Heart left ventricle (tissue), 16 donors: ENCODE data around the gene TMCO5A. TPM values are rescaled to one million over a fixed set of nuclear protein-coding genes. Genes with fewer than 3 reads are reported as not detected.
"Not testable (repeated sequence)": the region's sequence is repeated elsewhere in the genome, so short reads cannot be mapped to it uniquely, and the experiment has no call there.

ENCODE experiments used
- ATAC-seq, 4 donors: fragments of 200-7000 bp; cut with Tn5 transposase; one replicate each; pipeline ENCODE4 v1.9.1; 2020 to 2022; ENCODE audit warnings: moderate library complexity in 4 of 4, mild to moderate bottlenecking in 3 of 4, moderate number of reproducible peaks in 1 of 4
- DNase-seq, 5 donors: peaks; one replicate each; pipeline ENCODE4 v3.0.0-alpha.2; 2020
- H3K27ac ChIP-seq, 12 donors: fragments of 200-600 bp; sonication (generic) in 4 of 12; one replicate each; pipeline versions ENCODE4 v1.5.0 to v1.8.0; 2016 to 2022; ENCODE audit warnings: mild to moderate bottlenecking in 2 of 12
- H3K27me3 ChIP-seq, 9 donors: fragments of 200-600 bp; sonication (generic) in 2 of 9; one replicate each; pipeline versions ENCODE4 v1.5.1 to v1.8.0; 2016 to 2022; ENCODE audit warnings: mild to moderate bottlenecking in 3 of 9
- H3K36me3 ChIP-seq, 9 donors: fragments of 200-600 bp; sonication (generic) in 2 of 9; one replicate each; pipeline versions ENCODE4 v1.5.0 to v1.8.0; 2018 to 2022; ENCODE audit warnings: mild to moderate bottlenecking in 2 of 9
- H3K4me1 ChIP-seq, 12 donors: fragments of 200-600 bp; sonication (generic) in 4 of 12; one replicate each; pipeline versions ENCODE4 v1.5.0 to v1.8.0; 2016 to 2022; ENCODE audit warnings: mild to moderate bottlenecking in 3 of 12
- H3K4me3 ChIP-seq, 12 donors: fragments of 200-600 bp; sonication (generic) in 4 of 12; one replicate each; pipeline versions ENCODE4 v1.5.0 to v1.8.0; 2017 to 2022; ENCODE audit warnings: mild to moderate bottlenecking in 9 of 12, moderate library complexity in 4 of 12
- H3K9me3 ChIP-seq, 12 donors: fragments of 200-600 bp; sonication (generic) in 4 of 12; one replicate each; pipeline versions ENCODE4 v1.5.0 to v1.8.0; 2016 to 2022; ENCODE audit warnings: mild to moderate bottlenecking in 1 of 12
- POLR2A ChIP-seq, 2 donors: fragments of 450-650 bp; IDR thresholded peaks; one replicate each; pipeline ENCODE4 v1.6.1; 2017; ENCODE audit warnings: antibody characterized with exemption in 2 of 2, mild to moderate bottlenecking in 2 of 2, moderate library complexity in 2 of 2
- whole genome bisulfite sequencing, 4 donors: extraction: QIAGEN DNeasy Blood & Tissue Kit in 2 of 4; methylation state at CpG; one replicate each; pipeline versions ENCODE4 v1.1.5 to v1.1.7; 2013 to 2018; 5-methylcytosine and 5-hydroxymethylcytosine counted together
- intact Hi-C, 10 donors: fragments of 100-400 bp; cut with DNase I; formaldehyde crosslinking; loops; one replicate each; pipeline versions ENCODE4 v1.11.1 to v1.14.2; 2022
- polyA plus RNA-seq, 2 donors: library from polyadenylated mRNA; stranded (reverse); fragments of 200-250 nt; gene quantifications; one replicate each; pipeline ENCODE4 v1.2.3, GENCODE V29; 2013
- total RNA-seq, 9 donors: library from RNA; depleted of rRNA in 2 of 9; stranded (reverse); fragments of >200 nt in 2 of 9; fragmentation: NEBNext Ultra II Directional in 3 of 9; extraction: Animal tissue kit (Norgen Biotek cat#: 25700) in 3 of 9; gene quantifications; one replicate each; pipeline versions ENCODE4 v1.1.0 to v1.2.4, GENCODE V29; 2016 to 2023
- TF ChIP-seq, protein P1 (sequence below), 12 donors: fragments of 200-600 bp; sonication (generic) in 4 of 12; IDR thresholded peaks; one replicate each; pipeline versions ENCODE4 v1.5.0 to v1.8.0; 2018 to 2022; ENCODE audit warnings: antibody characterized with exemption in 12 of 12, mild to moderate bottlenecking in 5 of 12
- donor health status: ischemic (EF 13 %, LVEDD 7.1; RV severe dilation, severe dysfunction).
- donor health status: healthy with polysubstance abuse.
- donor health status: DM: no; HTN: yes; CAD: no.
- donor health status: DM: no; HTN: no; CAD: no.
- donor health status: ischemic (EF 25% LVEDD 6.9; RV normal size, moderate dysfunction).
- donor health status: ischemic (EF 25% LVEDD 5.7; RV mildly dilated, moderate dysfunction).
- donor health status: healthy.
- donor health status: DM: yes; HTN: yes; CAD: no.
- donor health status: ischemic (EF 35%, LVEDD 5.7; RV mildly dilated, moderate dysfunction).
- donor health status: nonischemic (EF 11% LVEDD 7.7; RV severe dilation, severe dysfunction).
- donor health status: DM: yes; HTN: yes; CAD: no.
- donor health status: PGD.
- donor health status: ischemic (EF 29% LVEDD 5.4; RV normal size, mild dysfunction).
- donor health status: nonischemic (EF 23%, LVEDD 6.1; RV moderate dilation, normal function).

The TMCO5A gene
- total and polyA plus RNA-seq, 11 donors, result not detected

DNA sequence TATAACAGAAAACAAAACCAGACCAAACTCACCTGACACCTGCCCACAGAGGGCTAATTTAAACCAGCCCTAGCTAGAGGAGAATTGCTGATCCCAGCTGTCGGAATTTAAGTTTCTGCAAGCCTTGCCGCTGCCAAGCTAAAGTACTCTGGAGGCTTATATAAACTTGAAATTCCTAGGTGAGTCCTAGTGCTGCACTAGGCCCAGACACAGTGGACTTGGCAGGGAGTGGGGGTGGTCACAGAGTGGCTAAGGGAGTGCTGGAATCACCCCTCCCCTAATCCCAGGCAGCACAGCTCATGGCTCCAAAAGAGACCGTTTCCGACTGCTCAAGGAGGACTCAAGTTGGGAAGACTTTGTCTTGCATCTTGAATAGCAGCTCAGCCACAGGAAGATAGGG lies 17.6 kb downstream of the TMCO5A start:
- Histone ChIP-seq H3K27ac (no peak overlapping the region), H3K27me3 (peaks cover 0 to 12% (median 0%) of the 10 kb centered on the region in 9 donors), H3K36me3 (no peaks in the 10 kb centered on the region), H3K4me3 (no peak overlapping the region), H3K9me3 (no peaks in the 10 kb centered on the region), H3K4me1 (no peaks in the 10 kb centered on the region)
- ATAC-seq, result no peak
- intact Hi-C loops, result no loop called here
- no peak for TF ChIP-seq POLR2A (IDR thresholded peaks at IDR 0.05)
- TF ChIP-seq, protein P1, sequence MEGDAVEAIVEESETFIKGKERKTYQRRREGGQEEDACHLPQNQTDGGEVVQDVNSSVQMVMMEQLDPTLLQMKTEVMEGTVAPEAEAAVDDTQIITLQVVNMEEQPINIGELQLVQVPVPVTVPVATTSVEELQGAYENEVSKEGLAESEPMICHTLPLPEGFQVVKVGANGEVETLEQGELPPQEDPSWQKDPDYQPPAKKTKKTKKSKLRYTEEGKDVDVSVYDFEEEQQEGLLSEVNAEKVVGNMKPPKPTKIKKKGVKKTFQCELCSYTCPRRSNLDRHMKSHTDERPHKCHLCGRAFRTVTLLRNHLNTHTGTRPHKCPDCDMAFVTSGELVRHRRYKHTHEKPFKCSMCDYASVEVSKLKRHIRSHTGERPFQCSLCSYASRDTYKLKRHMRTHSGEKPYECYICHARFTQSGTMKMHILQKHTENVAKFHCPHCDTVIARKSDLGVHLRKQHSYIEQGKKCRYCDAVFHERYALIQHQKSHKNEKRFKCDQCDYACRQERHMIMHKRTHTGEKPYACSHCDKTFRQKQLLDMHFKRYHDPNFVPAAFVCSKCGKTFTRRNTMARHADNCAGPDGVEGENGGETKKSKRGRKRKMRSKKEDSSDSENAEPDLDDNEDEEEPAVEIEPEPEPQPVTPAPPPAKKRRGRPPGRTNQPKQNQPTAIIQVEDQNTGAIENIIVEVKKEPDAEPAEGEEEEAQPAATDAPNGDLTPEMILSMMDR (IDR thresholded peaks at IDR 0.05), result no peak
- no peak for DNase-seq
- WGBS, 4 donors, result 90 to 100% (median 95%) methylated on average over 2 to 4 of the region's 4 CpGs

DNA sequence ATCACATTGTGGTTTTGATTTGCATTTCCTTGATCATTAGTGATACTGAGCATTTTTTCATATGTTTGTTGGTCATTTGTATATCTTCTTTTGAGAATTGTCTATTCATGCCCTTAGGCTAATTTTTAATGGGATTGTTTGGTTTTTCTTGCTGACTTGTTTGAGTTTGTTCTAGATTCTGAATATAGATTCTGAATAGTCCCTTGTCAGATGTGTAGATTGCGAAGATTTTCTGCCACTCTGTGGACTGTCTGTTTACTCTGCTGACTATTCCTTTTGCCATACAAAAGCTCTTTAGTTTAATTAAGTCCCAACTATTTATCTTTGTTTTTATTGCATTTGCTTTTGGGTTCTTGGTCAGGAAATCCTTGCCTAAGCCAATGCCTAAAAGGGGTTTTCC lies 26.3 kb downstream of the TMCO5A start:
- H3K4me3 ChIP-seq, H3K36me3 ChIP-seq, ATAC-seq, H3K4me1 ChIP-seq, H3K27me3 ChIP-seq, H3K27ac ChIP-seq, intact Hi-C loops, DNase-seq: not testable (repeated sequence)
- WGBS, 4 donors, result 84 to 92% (median 91%) methylated on average over 1 of the region's 1 CpG
- peaks cover 0 to 21% (median 2%) of the 10 kb centered on the region in 12 donors for H3K9me3 ChIP-seq

DNA sequence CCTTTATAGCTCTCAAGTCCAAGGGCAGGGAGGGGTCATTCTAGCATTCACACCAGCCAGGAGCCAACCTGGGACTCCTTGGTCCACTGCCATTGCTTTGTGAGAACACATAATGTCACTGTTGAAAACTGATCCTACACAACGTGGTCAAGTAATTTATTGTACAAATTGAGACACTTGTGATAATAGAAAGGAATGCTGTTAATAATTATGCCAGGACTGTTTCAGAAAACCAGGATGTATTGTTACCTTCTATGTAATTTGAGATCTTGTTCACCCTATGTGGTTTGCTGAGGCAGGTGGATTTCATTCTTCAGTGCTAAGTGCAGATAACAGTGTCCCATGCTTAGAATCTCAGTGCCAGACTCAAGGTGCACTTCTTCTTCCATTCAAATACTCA lies 33.3 kb downstream of the TMCO5A start:
- ATAC-seq (no peak), DNase-seq (no peak)
- peaks cover 0 to 5% (median 0%) of the 10 kb centered on the region in 9 donors for H3K27me3 ChIP-seq
- no peak overlapping the region for H3K27ac ChIP-seq
- H3K4me1 ChIP-seq, result no peaks in the 10 kb centered on the region
- no peaks in the 10 kb centered on the region for H3K36me3 ChIP-seq
- 39 to 56% (median 52%) methylated on average over 1 of the region's 1 CpG for WGBS, 4 donors
- intact Hi-C loops, result no loop called here
- H3K9me3 ChIP-seq, result peaks cover 0 to 4% (median 0%) of the 10 kb centered on the region in 12 donors
- TF ChIP-seq, protein P1 (IDR thresholded peaks at IDR 0.05), result no peak
- no peak for TF ChIP-seq POLR2A (IDR thresholded peaks at IDR 0.05)
- no peak overlapping the region for H3K4me3 ChIP-seq

DNA sequence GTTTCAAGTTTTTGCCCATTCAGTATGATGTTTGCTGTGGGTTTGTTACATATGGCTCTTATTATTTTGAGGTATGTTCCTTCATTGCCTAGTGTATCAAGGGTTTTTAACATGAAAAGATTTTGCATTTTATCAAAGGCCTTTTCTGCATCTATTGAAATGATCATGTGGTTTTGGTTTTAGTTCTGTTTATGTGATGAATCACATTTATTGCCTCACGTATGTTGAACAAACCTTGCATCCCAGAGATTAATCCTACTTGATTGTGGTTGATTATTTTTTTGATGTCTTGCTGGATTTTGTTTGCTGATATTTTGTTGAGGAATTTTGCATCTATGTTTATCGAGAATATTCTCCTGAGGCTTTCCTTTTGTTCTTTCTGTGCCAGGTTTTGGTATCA lies 39.4 kb downstream of the TMCO5A start:
- H3K4me1 ChIP-seq, result no peaks in the 10 kb centered on the region
- no peak for TF ChIP-seq POLR2A (IDR thresholded peaks at IDR 0.05)
- TF ChIP-seq, protein P1 (IDR thresholded peaks at IDR 0.05), result no peak
- H3K4me3 ChIP-seq, result no peak overlapping the region
- H3K36me3 ChIP-seq, result no peaks in the 10 kb centered on the region
- DNase-seq (no peak), ATAC-seq (no peak)
- 80 to 84% (median 83%) methylated on average over 2 of the region's 2 CpGs for WGBS, 4 donors
- intact Hi-C loops, result no loop called here
- H3K27me3 ChIP-seq, result peaks cover 0 to 4% (median 0%) of the 10 kb centered on the region in 9 donors
- H3K9me3 ChIP-seq, result peaks cover 0 to 10% (median 0%) of the 10 kb centered on the region in 12 donors
- H3K27ac ChIP-seq, result no peak overlapping the region

DNA sequence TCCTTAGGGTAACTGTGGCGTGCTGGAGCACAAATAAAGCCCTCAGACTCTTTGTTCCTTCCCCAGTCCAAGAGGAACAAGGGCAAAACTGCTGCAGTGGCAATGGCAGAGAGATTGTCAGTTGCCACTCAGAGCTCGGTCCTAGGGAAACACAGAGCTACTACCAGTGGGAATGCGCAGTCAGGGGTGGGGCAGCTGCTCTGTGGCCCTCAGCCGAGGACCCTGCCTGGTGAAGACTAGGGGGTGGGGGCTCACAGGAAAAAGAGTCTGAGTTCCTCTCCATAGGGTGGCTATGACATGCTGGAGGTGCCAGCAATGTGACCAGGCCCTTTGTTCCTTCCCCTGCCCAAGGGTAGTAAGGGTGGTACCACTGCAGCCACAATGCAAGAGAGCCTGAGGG lies 43.8 kb downstream of the TMCO5A start:
- ATAC-seq (no peak), DNase-seq (peak in 1 of 5 donors; percentile 15)
- intact Hi-C loops, result no loop called here
- H3K36me3 ChIP-seq, result no peaks in the 10 kb centered on the region
- no peaks in the 10 kb centered on the region for H3K4me1 ChIP-seq
- H3K27ac ChIP-seq, result no peak overlapping the region
- peaks cover 0 to 4% (median 0%) of the 10 kb centered on the region in 9 donors for H3K27me3 ChIP-seq
- H3K4me3 ChIP-seq, result no peak overlapping the region
- TF ChIP-seq POLR2A (IDR thresholded peaks at IDR 0.05), result no peak
- TF ChIP-seq, protein P1 (IDR thresholded peaks at IDR 0.05), result no peak
- peaks cover 0 to 5% (median 0%) of the 10 kb centered on the region in 12 donors for H3K9me3 ChIP-seq
- WGBS, 4 donors, result 87 to 92% (median 90%) methylated on average over 4 of the region's 4 CpGs
